BJ (cell line): Measurements from ENCODE around the gene GPR158. TPM values are rescaled to one million over a fixed set of nuclear protein-coding genes. Genes with fewer than 3 reads are reported as not detected.

ENCODE experiments used
- CTCF ChIA-PET: fragments of 350-600 bp; formaldehyde crosslinking; extraction: SDS; loops from one replicate; lab custom pipeline; 2021; ENCODE audit warnings: antibody characterized with exemption, inconsistent platforms; lab: Yijun Ruan, JAX
- POLR2A ChIA-PET: fragments of 300-600 bp; sonication (Branson Sonifier 250); formaldehyde crosslinking; extraction: SDS; loops from one replicate; lab custom pipeline; 2021; ENCODE audit warnings: antibody characterized with exemption; lab: Charles Lee
- DNase-seq: peaks from one replicate; pipeline ENCODE4 v3.0.0-alpha.2; 2011; ENCODE audit warnings: low read depth
- H3K27me3 ChIP-seq: 2 replicates; pipeline ENCODE4 v1.6.0; 2011; ENCODE audit warnings: low read length; ENCODE audit not compliant: control insufficient read depth, insufficient read depth
- H3K36me3 ChIP-seq: 2 replicates; pipeline ENCODE4 v1.5.1; 2011; ENCODE audit warnings: low read length; ENCODE audit not compliant: control insufficient read depth, insufficient read depth
- H3K4me3 ChIP-seq: 2 replicates; pipeline ENCODE4 v1.5.1; 2011; ENCODE audit warnings: low read depth, mild to moderate bottlenecking, control low read depth, low read length
- polyA plus RNA-seq: library from polyadenylated mRNA; depleted of rRNA; stranded (reverse); fragments of >200 nt; gene quantifications from 2 replicates; pipeline ENCODE4 v1.2.3, GENCODE V29; 2011
- TF ChIP-seq, protein P1 (sequence below): IDR thresholded peaks from 2 replicates; pipeline ENCODE4 v1.5.1; 2011; ENCODE audit warnings: low read depth, mild to moderate bottlenecking, control low read depth, inconsistent platforms, low read length, moderate library complexity; ENCODE audit not compliant: insufficient read depth

GPR158 gene
- polyA plus RNA-seq, 1 experiment, result 0.01 TPM

DNA sequence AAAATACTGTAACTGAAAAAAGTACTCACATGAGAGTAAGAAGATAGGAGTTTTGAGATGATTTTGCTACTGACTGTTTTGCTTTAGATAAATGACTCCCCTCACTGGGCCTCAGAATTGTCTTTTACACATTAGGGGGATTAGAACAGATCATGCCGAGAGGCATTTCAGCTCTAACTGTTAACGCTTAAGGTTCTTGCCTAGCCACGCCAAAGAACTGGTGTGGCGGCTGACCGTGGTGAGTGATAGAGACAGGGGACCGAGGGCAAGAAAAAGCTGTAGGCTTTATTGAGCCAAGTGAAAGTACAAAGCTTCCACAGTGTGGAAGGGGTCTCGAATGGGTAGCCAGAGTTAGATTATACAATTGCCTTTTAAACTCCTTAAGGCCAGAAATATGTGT is 390.8 kb downstream of the GPR158 start:
- no peak for DNase-seq
- H3K4me3 ChIP-seq, result no peak overlapping the region
- H3K36me3 ChIP-seq, result no peaks in the 10 kb centered on the region
- H3K27me3 ChIP-seq, result no peaks in the 10 kb centered on the region
- POLR2A ChIA-PET, result no interaction called here
- TF ChIP-seq, protein P1, sequence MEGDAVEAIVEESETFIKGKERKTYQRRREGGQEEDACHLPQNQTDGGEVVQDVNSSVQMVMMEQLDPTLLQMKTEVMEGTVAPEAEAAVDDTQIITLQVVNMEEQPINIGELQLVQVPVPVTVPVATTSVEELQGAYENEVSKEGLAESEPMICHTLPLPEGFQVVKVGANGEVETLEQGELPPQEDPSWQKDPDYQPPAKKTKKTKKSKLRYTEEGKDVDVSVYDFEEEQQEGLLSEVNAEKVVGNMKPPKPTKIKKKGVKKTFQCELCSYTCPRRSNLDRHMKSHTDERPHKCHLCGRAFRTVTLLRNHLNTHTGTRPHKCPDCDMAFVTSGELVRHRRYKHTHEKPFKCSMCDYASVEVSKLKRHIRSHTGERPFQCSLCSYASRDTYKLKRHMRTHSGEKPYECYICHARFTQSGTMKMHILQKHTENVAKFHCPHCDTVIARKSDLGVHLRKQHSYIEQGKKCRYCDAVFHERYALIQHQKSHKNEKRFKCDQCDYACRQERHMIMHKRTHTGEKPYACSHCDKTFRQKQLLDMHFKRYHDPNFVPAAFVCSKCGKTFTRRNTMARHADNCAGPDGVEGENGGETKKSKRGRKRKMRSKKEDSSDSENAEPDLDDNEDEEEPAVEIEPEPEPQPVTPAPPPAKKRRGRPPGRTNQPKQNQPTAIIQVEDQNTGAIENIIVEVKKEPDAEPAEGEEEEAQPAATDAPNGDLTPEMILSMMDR, result no peak
- CTCF ChIA-PET, result no interaction called here

DNA sequence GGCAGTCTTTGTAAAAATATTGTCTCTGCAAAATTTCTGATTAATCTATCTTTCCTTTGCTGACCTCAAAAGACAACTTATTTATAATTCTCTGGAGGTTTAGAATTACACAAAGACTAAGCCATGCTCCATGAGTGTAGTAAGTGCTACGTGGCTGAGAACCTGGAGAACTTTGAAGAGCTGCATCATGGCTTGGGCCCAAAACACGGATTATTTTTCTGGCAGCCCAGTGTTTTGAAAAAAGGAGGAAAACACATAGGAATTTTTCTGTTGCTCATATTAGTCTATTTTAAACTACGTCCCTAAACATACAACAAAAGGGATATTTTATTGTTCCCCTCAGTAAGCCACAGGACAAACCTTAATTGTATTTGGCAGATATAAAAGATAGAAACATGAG is 398.5 kb downstream of the GPR158 start:
- no peaks in the 10 kb centered on the region for H3K27me3 ChIP-seq
- no peaks in the 10 kb centered on the region for H3K36me3 ChIP-seq
- POLR2A ChIA-PET, result no interaction called here
- TF ChIP-seq, protein P1, result no peak
- H3K4me3 ChIP-seq, result no peak overlapping the region
- CTCF ChIA-PET, result no interaction called here
- DNase-seq, result no peak

DNA sequence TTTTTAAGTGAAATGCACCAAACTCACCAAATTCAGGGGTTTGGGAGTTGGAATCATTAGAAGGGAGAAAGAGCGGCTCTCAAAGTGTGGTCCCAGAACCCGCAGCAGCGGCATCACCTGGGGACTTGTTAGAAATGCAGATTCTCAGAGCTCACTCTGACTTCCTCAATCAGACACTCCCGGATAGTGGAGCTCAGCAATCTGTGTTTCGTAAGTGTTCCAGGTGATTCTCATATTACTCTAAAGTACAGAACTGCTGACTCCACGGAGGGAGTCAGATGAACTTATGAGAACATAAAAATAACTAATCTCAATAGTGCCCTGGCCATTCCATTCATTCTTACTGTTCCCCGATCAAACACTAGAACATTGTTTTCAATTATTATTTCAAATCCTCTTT is 400.5 kb downstream of the GPR158 start:
- Histone ChIP-seq H3K27me3 (no peaks in the 10 kb centered on the region), H3K4me3 (no peak overlapping the region), H3K36me3 (no peaks in the 10 kb centered on the region)
- TF ChIP-seq, protein P1, result no peak
- CTCF ChIA-PET, result no interaction called here
- DNase-seq, result no peak
- POLR2A ChIA-PET, result no interaction called here

DNA sequence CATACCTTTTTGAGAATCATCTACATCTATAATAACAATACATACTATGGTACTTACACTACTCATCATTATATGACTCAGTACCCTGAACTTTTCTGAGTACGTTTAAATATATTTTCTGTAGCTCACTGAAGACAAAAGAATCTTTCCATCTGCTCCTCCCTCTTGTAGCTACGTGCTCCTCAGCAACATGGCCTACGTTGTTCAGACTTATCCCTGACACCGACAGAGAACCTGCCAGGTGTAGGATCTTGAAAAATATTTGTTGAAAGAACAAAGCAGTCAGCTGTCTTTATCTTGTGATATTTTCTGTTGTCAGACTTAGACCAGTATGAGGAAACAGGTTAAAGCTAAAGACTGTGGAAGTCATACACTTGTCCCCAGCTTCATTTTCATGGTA is 403.3 kb downstream of the GPR158 start:
- DNase-seq, result no peak
- H3K27me3 ChIP-seq, result no peaks in the 10 kb centered on the region
- H3K36me3 ChIP-seq, result no peaks in the 10 kb centered on the region
- CTCF ChIA-PET, result no interaction called here
- H3K4me3 ChIP-seq, result no peak overlapping the region
- TF ChIP-seq, protein P1, result no peak
- POLR2A ChIA-PET, result no interaction called here

DNA sequence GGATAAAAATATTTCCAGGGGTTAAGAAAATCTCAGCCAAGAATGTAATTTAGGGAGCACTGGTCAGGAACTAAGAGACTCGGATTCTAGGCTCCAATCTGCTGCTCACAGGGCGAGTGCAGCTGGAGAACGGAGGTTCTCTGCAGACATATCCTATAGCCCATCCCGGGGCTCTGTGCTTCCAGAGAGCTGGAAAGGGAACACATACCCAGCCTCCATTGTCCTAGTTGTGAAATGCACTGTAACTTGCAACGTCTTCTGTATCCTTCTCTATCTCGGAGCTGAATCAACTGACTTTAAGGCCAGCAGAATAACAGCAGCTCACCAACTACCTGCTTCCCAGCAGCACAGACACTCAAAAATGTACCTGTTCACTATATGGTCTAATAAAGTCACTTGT is 408.2 kb downstream of the GPR158 start:
- POLR2A ChIA-PET, result no interaction called here
- no peak for DNase-seq
- CTCF ChIA-PET, result no interaction called here
- H3K36me3 ChIP-seq, result no peaks in the 10 kb centered on the region
- H3K27me3 ChIP-seq, result no peaks in the 10 kb centered on the region
- no peak overlapping the region for H3K4me3 ChIP-seq
- TF ChIP-seq, protein P1, result no peak
